Measurements from ENCODE around the gene FBXW11.

DNA sequence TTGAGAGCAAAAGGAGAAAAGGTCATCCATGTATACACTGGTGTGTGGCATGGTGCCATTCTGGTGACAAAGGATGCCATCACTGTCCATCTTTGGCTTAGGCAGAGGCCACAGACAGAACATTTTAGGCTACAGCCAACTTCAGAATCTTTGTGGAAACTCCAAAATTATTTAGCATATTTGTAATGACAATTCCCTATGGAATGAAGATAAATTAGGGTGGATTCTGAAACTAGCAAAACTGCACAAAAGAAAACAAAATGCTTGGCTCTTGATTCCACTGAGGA is 92.5 kb downstream of the FBXW11 start:
- no peak for TF ChIP-seq POLR2A (IDR thresholded peaks at IDR 0.05)
- TF ChIP-seq, protein P1, sequence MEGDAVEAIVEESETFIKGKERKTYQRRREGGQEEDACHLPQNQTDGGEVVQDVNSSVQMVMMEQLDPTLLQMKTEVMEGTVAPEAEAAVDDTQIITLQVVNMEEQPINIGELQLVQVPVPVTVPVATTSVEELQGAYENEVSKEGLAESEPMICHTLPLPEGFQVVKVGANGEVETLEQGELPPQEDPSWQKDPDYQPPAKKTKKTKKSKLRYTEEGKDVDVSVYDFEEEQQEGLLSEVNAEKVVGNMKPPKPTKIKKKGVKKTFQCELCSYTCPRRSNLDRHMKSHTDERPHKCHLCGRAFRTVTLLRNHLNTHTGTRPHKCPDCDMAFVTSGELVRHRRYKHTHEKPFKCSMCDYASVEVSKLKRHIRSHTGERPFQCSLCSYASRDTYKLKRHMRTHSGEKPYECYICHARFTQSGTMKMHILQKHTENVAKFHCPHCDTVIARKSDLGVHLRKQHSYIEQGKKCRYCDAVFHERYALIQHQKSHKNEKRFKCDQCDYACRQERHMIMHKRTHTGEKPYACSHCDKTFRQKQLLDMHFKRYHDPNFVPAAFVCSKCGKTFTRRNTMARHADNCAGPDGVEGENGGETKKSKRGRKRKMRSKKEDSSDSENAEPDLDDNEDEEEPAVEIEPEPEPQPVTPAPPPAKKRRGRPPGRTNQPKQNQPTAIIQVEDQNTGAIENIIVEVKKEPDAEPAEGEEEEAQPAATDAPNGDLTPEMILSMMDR (IDR thresholded peaks at IDR 0.05) = no peak

Data from heart left ventricle (tissue), 13 donors.